ENCODE data around the gene OTOS.

The OTOS gene

DNA sequence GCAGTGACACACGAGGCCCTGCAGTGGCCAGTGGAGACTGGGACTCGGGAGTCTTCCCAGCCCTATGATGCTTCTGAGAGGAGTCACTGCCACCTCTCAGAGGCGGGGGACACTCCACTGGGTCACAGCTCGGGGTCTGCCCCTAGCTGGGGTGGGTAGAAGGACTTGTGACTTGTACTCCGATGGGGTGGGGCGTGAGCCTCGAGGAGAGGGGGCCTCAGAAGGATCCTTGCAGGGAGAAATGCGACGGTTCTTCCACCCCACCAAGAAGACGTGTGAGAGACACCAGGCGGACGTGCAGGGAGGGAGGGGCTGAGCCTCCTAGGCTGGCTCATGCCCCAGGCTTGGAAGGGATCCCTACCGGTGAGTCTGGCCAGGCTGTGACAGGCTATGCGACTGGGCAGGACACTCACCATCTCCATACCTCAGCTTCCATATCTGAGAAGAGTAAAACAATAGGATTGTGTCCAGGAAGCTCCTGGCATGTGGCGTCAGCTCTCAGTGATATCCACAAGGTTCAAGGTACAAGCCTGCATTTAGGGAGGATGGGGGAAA is 11.1 kb upstream of the OTOS start:
- TF ChIP-seq POLR2A (IDR thresholded peaks at IDR 0.05; ENCODE audit: low read depth, low read length) = no peak
- no peak for DNase-seq (ENCODE audit: insufficient read length, low spot score)
- FAIRE-seq = no peak

DNA sequence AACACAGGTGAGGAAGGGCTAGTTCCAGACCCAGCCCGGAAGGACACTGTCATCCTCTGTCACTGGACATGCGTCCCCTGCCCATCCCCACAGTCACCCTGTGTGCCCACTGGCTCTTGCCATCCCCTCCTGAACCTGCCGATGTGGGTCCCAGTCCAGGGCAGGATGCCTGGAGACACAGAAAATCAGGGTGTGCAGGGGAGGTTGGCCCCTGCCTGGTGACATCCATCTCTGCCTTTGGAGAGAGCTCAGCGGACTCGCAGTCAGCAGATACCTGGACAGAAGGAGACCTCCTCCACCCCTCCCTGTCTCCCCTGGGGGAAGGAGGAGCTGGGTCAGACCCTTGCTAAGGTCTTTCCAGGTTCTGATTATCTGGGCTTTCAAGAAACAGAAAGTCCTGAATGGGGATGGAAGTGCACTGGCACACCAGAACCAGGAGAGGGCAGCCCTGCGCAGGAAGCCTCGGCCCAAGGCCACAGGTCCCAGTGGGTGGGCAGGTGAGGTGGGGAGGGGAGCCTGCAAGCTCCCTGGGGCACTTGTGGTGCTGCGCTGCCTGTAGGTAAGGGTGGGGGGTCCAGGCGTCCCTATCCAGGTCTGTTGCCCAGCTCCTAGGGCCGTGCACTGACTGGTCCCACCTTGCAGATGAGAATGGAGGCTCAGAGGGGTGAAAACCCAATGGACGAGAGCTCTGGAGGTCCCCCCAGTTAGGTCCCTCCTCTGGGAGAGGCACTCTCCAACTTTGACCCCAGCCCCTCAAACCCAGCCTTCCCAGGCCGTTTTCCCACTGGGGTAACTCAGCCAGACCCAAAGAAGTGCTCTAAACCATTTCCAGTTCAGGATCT is 9.7 kb upstream of the OTOS start:
- no peak for TF ChIP-seq POLR2A (IDR thresholded peaks at IDR 0.05; ENCODE audit: low read depth, low read length)
- DNase-seq (ENCODE audit: insufficient read length, low spot score) (peak; percentile 73), FAIRE-seq (no peak)

DNA sequence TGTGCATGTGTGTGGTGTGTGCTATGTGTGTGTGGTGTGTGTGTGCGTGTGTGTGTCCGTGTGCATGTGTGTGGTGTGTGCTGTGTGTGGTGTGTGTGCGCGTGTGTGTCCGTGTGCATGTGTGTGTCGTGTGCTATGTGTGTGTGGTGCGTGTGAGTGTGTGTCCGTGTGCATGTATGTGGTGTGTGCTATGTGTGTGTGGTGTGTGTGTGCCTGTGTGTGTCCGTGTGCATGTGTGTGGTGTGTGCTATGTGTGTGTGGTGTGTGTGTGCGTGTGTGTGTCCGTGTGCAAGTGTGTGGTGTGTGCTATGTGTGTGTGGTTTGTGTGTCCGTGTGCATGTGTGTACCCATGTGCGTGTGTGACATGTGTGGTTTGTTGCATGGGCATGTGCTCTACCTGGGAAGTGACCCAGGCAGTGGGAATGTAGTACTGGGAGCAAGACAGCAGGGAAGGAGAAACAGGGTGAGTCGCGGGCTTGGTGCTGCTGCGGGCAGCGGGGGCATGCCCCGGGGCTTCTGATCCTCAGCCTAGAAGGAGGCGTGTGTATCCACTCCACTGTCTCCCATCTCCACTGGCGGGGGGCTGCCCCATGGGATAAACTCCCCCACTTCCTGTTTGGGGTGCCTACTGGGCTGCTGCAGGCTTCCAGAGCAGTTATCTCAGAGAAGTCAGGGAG is 7.6 kb upstream of the OTOS start:
- no peak for DNase-seq (ENCODE audit: insufficient read length, low spot score)
- FAIRE-seq = no peak
- TF ChIP-seq POLR2A (IDR thresholded peaks at IDR 0.05; ENCODE audit: low read depth, low read length) = no peak

DNA sequence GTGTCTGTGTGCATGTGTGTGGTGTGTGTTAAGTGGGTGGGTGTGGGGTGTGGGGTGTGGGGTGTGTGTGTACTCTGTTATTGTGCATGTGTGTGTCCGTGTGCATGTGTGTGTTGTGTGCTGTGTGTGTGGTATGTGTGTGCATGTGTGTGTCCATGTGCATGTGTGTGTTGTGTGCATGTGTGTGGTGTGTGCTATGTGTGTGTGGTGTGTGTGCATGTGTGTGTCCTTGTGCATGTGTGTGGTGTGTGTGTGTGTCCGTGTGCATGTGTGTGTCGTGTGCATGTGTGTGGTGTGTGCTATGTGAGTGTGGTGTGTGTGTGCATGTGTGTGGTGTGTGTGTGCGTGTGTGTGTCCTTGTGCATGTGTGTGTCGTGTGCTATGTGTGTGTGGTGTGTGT is 6.9 kb upstream of the OTOS start:
- FAIRE-seq = no peak
- no peak for TF ChIP-seq POLR2A (IDR thresholded peaks at IDR 0.05; ENCODE audit: low read depth, low read length)
- no peak for DNase-seq (ENCODE audit: insufficient read length, low spot score)

DNA sequence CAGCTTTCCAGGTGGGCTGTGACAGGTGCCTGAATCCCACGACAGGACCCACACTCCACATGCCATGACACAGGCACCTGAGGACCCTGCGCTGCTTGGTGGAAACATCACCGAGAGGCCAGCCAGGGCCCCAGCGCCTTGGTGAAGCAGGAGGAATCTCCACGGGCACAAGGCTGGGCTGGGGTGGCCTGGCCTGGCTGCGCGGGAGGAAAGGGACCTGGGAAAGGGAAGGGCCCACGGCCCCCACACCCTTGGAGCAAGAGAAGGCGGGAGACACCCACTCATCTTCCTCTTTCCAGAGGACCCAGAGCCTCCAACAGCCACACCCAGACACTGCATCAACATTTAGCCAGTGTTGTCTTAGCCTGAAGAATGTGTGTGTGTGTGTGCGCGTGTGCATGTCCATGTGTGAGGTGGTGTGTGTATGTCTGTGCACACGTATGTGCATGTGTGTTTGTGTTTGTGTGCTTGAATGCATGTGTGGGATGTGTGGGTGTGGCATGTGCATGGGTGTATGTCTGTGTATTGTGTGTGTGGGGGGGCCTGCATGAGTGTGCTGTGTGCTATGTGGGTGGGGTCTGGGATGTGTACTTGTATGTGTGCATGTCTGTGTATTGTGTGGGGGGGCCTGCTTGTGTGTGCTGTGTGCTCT is 6.3 kb upstream of the OTOS start:
- FAIRE-seq = no peak
- no peak for DNase-seq (ENCODE audit: insufficient read length, low spot score)
- TF ChIP-seq POLR2A (IDR thresholded peaks at IDR 0.05; ENCODE audit: low read depth, low read length) = no peak

DNA sequence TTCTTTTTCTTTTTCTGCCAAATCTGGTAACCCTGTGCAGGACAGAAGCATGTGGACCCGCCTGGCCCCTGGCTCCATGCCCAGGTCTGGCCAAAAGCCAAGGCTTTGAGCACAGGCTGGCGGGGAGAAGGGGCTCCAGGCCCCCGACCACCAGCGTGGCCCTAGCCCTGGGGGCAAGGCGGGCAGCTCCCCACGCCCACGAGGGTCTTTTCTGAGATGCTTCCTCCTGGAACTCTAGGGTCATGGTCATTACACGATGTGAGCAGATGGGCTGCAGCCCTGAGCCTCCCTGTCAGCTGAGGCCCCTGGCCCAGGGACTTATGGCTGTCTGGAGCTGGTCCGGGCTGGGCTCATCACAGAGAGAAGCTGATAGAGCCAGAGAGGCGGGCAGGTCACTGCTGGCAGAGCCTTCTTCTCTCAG is 5.7 kb upstream of the OTOS start:
- TF ChIP-seq POLR2A (IDR thresholded peaks at IDR 0.05; ENCODE audit: low read depth, low read length) = no peak
- DNase-seq (ENCODE audit: insufficient read length, low spot score) (no peak), FAIRE-seq (no peak)

DNA sequence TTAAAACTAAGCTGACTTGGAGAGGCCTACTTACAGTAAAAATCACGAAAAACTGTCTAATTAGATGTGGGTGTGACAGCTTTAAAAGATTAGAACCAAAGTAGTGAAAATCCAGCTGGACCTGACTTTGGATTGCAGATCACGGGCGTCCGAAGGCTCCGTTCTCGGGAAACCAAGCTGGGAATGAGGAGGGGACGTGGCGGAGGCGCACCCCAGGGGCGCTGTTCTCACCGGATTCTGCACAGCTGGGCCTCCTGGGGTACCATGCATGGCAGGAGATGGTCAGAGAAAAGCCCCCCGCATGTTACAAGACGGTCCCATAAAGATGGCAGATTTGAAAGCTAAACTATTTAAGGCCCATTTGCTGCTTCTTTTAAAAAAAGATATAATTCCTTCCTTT is 5.0 kb upstream of the OTOS start:
- DNase-seq (ENCODE audit: insufficient read length, low spot score) (no peak), FAIRE-seq (no peak)
- TF ChIP-seq POLR2A (IDR thresholded peaks at IDR 0.05; ENCODE audit: low read depth, low read length) = no peak

DNA sequence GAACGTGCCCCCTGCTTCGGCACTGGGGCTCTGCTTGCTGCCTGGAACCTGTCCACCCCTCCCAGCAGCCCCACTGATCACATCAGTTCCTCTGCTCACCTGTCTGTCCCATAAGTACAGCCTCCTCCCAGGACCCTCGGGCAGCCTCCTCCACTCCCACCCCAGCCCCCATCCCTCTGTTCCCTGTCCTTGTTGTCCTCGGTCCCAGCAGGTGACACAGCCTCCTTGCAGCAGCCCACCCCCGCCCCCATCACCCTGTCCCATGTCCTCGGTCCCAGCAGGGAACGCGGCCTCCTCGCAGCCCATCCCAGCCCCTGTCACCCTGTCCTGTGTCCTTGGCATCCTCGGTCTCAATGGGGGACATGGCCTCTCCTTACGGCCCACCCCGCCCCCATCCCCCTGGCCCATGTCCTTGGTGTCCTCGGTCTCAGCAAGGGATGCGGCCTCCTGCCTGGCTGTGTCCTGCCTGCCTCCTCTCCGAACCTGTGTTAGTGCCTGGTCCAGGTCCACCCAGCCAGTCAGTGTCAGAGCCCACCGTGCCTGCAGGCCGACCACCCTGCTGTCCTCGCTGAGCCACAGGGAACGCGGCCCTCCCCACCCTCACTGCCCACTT is 4.3 kb upstream of the OTOS start:
- no peak for TF ChIP-seq POLR2A (IDR thresholded peaks at IDR 0.05; ENCODE audit: low read depth, low read length)
- FAIRE-seq = no peak

DNA sequence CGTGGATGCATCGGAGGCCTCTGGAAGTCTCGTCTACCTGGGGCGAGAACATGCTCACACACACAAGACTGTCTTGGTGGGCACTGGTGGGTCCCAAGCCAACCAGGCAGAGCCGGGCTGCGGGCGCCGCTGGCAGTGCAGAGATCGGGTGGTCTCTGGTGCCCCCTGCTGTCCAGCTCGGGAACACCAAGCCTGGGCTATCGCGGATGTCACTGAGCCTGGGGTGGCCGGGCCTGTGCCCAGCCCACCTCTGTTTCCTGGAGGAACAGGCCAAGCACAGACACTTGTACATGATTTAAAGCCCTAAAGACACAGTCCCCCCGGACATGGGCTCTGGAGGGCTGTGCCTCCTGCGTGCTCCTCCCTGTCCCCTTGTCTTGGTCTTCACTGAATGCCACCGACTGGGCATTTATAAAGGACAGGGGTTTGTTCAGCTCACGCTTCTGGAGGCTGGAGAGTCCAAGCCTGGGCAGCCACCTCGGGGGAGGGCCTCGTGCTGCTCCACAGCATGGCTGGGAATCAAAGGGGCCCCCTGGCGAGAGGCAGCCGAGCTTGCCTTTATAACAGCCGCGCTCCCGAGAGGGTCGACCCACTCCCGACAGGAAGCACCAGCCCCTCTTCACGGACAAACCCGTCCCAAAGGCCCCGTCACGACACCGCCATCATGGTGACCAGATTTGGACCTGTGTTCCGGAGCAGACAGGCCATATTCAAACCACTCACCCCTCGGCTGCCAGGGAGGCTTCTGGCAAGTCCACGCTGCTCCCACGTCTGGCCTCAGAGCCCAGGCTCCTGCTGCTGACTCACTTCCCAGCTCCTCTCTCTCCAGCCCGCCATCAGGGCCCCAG is 3.6 kb upstream of the OTOS start:
- DNase-seq (ENCODE audit: insufficient read length, low spot score) (peak; percentile 86), FAIRE-seq (no peak)
- TF ChIP-seq POLR2A (IDR thresholded peaks at IDR 0.05; ENCODE audit: low read depth, low read length) = no peak

More for the DNA sequence above, 4.3 kb upstream of the OTOS start:
- no peak for DNase-seq (ENCODE audit: insufficient read length, low spot score)

DNA sequence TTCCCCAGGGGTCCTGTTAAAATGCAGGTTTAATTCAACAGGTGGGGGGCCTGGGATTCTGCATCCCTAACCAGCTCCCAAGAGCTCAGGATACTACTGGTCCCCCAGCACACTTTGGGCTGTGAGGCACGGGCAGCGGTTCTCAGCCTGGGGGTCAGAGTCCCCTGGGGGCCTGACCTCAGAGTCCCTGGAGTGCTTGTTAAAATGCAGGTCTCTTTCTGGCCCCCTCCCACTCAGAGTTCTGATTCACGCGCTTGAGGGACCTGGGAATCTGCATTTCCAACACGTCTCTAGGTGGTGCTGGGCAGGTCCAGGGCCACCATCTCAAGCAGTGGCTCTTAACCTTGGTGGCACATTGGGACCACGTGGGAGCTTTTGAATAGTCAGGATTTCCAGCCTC is 2.8 kb upstream of the OTOS start:
- FAIRE-seq (no peak), DNase-seq (ENCODE audit: insufficient read length, low spot score) (no peak)
- TF ChIP-seq POLR2A (IDR thresholded peaks at IDR 0.05; ENCODE audit: low read depth, low read length) = no peak

DNA sequence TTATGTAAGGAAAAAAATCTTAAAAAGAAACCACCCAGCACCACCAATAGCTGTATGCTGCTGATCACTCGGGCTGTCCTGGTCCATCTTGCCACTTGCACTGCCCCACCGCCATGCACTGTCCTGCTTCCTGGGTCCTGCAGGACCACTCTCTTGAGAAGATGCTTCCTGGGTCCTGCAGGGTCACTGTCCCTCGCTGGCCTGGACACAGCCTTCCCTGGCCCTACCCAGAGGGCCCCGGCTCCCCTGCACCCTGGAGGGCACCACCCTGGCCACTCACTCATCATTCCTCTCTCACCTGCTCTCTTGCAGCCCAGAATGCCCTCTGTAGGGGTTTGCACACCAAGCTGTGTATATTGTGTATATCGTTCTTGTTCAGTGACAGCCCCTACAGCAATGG is 2.4 kb upstream of the OTOS start:
- TF ChIP-seq POLR2A (IDR thresholded peaks at IDR 0.05; ENCODE audit: low read depth, low read length) = no peak
- FAIRE-seq (no peak), DNase-seq (ENCODE audit: insufficient read length, low spot score) (no peak)

DNA sequence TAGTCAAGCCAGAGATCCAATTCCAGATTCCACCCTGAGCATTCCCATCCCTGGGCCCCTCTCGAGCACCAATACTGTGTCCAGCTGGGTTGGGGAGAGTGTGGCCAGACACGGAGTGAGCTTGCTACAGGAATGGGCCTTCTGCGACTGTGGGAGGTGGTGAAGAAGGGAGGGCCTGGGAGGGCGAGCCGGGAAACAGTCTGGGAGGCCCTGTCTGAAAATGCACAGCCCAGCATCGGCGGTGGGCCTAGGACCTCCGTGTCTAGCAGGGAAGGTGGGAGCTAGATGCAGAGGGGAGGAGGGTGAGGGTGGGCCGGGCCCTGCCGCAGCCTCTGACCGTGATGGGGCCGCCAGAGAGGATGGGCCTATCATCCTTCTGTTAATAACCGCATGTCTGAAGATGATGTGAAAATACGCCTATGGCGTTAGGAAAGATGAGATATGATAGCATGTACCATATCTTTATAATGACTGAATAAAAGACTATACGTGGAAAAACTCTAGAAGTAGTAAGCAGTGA is 1.9 kb upstream of the OTOS start:
- FAIRE-seq (no peak), DNase-seq (ENCODE audit: insufficient read length, low spot score) (no peak)
- no peak for TF ChIP-seq POLR2A (IDR thresholded peaks at IDR 0.05; ENCODE audit: low read depth, low read length)

DNA sequence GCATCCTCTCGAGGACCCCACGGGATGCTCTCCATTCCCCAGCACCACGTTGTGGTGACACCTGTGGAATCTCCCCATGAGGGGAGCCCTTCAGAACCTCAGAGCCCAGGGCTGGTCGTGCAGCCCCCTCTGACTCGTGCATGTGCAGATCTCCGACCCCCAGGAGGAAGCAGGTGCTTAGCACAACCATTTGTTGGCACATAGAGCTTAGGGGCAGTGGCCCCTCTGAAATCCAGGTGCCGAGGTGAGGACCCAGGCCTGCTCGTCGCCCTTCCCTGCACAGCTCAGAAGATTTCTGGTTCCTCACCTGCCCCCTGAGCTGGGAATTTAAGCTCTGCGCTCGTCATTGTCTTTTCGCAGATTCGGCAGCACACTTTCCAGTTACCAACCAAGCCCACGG is 1.3 kb upstream of the OTOS start:
- no peak for FAIRE-seq
- DNase-seq (ENCODE audit: insufficient read length, low spot score) = no peak
- TF ChIP-seq POLR2A (IDR thresholded peaks at IDR 0.05; ENCODE audit: low read depth, low read length) = no peak
